ENCODE data around the gene PAXIP1. TPM values are rescaled to one million over a fixed set of nuclear protein-coding genes. Genes with fewer than 3 reads are reported as not detected.
"Not testable (repeated sequence)": the region's sequence is repeated elsewhere in the genome, so short reads cannot be mapped to it uniquely, and the experiment has no call there.

PAXIP1 gene
- polyA plus RNA-seq, 1 experiment = 6.3 TPM

DNA sequence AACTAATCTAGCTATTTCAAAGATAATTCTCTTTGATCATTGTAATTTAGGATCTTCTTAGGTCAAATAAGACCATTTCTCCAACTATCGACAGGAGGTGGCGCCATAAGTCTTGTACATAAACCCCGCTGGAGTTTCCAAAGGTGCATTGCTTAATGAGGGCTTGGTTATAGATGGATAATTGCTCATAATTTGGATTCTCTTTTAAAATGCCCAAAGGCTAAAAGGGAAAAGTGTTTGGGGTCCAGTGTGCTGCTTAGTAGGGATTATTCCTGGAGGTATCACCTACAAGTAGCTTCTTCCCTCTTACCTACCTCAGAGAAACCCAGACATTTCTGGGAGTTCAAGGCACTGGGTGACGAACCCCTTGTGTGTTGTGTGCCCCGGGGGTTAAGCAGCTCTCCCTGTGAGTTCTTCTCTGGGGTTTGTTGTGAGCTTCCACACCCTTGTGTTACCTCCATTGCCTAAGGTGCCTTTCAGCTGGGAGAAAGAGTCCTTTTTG is 75.2 kb downstream of the PAXIP1 start:
- H3K27ac ChIP-seq (ENCODE audit: low read depth, low read length) = peak overlapping the region; percentile 47
- POLR2A ChIA-PET = interaction anchor here (1.0 kb wide), 1 partner anchor 76 kb away, joined by 3 read pairs; the partner anchor contains the start of gene PAXIP1
- H3K27me3 ChIP-seq (ENCODE audit: control insufficient read depth, insufficient read depth, low read length) = no peaks in the 10 kb centered on the region
- TF ChIP-seq, protein P1, sequence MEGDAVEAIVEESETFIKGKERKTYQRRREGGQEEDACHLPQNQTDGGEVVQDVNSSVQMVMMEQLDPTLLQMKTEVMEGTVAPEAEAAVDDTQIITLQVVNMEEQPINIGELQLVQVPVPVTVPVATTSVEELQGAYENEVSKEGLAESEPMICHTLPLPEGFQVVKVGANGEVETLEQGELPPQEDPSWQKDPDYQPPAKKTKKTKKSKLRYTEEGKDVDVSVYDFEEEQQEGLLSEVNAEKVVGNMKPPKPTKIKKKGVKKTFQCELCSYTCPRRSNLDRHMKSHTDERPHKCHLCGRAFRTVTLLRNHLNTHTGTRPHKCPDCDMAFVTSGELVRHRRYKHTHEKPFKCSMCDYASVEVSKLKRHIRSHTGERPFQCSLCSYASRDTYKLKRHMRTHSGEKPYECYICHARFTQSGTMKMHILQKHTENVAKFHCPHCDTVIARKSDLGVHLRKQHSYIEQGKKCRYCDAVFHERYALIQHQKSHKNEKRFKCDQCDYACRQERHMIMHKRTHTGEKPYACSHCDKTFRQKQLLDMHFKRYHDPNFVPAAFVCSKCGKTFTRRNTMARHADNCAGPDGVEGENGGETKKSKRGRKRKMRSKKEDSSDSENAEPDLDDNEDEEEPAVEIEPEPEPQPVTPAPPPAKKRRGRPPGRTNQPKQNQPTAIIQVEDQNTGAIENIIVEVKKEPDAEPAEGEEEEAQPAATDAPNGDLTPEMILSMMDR (IDR thresholded peaks at IDR 0.05; ENCODE audit: low read depth, low read length) = peak; percentile 71
- CTCF ChIA-PET = interaction anchor here (0.6 to 3.4 kb wide), 68 partner anchors 8 to 1888 kb away, joined by 3 to 98 read pairs (median 6); partner anchors contain the start of gene PAXIP1
- no peaks in the 10 kb centered on the region for H3K9me3 ChIP-seq (ENCODE audit: control insufficient read depth, insufficient read depth, low read length)
- peak overlapping the region; percentile 73 for H3K4me3 ChIP-seq (ENCODE audit: low read depth, low read length)
- DNase-seq (ENCODE audit: low read depth, low spot score) = peak; percentile 76

DNA sequence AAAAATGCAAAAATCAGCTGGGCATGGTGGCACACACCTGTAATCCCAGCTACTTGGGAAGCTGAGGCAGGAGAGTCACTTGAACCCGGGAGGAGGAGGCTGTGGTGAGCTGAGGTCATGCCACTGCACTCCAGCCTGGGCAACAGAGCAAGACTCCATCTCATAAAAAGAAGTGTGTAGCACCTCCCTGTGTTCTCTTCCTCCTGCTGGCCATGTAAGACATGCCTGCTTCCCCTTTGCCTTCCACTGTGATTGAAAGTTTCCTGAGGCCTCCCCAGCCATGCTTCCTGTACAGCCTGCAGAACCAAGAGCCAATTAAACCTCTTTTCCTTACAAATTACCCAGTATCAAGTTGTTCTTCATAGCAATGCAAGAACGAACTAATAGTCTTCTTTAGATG is 80.5 kb downstream of the PAXIP1 start:
- CTCF ChIA-PET = interaction anchor here (2.4 to 3.0 kb wide), 2 partner anchors 9 to 423 kb away, joined by 15 to 18 read pairs; no protein-coding TSS in a partner anchor
- H3K4me3 ChIP-seq (ENCODE audit: low read depth, low read length); H3K27me3 ChIP-seq (ENCODE audit: control insufficient read depth, insufficient read depth, low read length); H3K9me3 ChIP-seq (ENCODE audit: control insufficient read depth, insufficient read depth, low read length); H3K27ac ChIP-seq (ENCODE audit: low read depth, low read length); DNase-seq (ENCODE audit: low read depth, low spot score); POLR2A ChIA-PET: not testable (repeated sequence)

DNA sequence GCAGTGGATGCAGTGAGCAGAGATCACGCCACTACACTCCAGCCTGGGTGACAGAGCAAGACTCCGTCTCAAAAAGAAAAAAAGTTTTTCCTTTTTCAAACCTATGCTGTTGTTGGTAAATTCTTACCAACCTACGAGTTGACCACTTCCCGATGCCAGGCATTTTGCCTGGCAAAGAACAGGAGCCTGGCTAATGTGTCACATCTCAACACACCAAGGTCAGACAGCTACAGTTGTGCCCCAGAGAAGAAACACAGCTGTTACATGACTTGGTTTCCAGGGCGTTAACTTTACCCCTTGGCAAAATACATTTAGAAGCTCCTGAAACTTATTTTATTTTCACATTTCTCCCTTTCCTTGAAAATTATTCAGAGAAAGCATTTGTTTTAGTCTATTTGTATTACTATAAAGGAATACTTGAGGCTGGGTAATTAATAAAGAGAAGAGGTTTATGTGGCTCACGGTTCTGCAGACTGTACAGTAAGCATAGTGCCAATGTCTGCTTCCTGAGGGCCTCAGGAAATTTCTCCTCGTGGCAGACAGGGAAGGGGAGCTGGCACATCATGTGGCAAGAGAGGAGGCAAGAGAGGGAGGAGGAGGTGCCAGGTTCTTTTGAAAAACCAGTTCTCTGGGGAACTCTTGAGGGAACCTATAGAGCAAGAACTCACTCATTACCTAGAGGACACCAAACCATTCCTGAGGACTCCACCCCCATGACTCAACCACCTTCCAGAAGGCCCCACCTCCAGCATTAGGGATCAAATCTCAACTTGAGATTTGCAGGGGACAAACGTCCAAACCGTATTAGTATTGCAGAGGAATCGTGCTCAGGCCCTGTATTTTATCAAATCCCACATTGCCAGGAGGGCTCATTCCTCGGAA is 83.3 kb downstream of the PAXIP1 start:
- H3K27ac ChIP-seq (ENCODE audit: low read depth, low read length) = no peak overlapping the region

DNA sequence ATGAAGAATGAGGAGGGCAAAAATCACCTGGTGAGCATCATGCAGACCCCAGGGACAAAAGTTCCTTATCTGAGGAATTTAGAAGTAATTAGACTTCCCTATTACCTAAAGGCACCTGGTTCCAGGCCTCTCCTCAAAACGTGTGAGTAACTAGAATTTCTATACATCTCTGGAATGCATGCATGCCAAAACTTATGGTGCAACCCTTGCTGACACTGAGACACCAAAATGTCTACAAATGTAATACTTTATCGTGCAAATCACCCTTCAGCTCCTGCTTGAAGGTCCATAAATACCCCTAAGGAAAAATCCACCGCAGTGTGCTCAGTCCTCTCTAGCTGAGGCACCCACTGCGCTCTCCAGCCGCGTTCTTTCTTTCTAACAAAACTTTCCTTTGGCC is 84.2 kb downstream of the PAXIP1 start:
- no peak overlapping the region for H3K4me3 ChIP-seq (ENCODE audit: low read depth, low read length)
- no peak for DNase-seq (ENCODE audit: low read depth, low spot score)
- POLR2A ChIA-PET = no interaction called here
- H3K27me3 ChIP-seq (ENCODE audit: control insufficient read depth, insufficient read depth, low read length) = peaks cover 3% of the 10 kb centered on the region
- no peaks in the 10 kb centered on the region; the same call in 1 of the 2 replicates for H3K9me3 ChIP-seq (ENCODE audit: control insufficient read depth, insufficient read depth, low read length)
- H3K27ac ChIP-seq (ENCODE audit: low read depth, low read length) = no peak overlapping the region
- TF ChIP-seq, protein P1 (IDR thresholded peaks at IDR 0.05; ENCODE audit: low read depth, low read length) = no peak
- CTCF ChIA-PET = interaction anchor here (0.7 to 1.1 kb wide), 2 partner anchors 9 kb away, joined by 3 to 7 read pairs; no protein-coding TSS in a partner anchor

More for the DNA sequence above, 83.3 kb downstream of the PAXIP1 start:
- ChIA-PET CTCF (interaction anchor here (0.8 to 1.1 kb wide), 2 partner anchors 8 to 426 kb away, joined by 5 to 7 read pairs; no protein-coding TSS in a partner anchor), POLR2A (no interaction called here)
- TF ChIP-seq, protein P1 (IDR thresholded peaks at IDR 0.05; ENCODE audit: low read depth, low read length) = no peak
- DNase-seq (ENCODE audit: low read depth, low spot score) = no peak
- Histone ChIP-seq H3K4me3 (ENCODE audit: low read depth, low read length) (no peak overlapping the region), H3K9me3 (ENCODE audit: control insufficient read depth, insufficient read depth, low read length) (no peaks in the 10 kb centered on the region; the same call in 1 of the 2 replicates), H3K27me3 (ENCODE audit: control insufficient read depth, insufficient read depth, low read length) (peaks cover 3% of the 10 kb centered on the region)

DNA sequence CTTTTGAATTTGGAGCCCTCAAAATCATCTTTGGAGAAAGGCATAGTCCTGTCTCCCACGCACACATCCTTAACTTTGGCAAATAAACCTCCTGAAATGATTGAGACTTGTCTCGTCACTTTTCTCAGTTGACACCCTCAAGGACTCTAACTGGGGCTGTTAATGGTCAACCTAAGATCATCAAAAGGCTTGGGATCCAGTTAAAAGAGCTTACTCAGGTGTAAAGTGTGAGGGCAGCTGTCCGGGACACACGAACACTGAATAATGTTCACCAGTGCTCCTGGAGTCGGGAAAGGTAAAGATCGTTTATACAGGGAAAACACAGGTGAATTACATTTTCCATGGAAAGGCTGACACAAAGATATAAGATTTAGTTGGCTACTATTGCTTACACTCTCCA is 84.7 kb downstream of the PAXIP1 start:
- no peaks in the 10 kb centered on the region; the same call in 1 of the 2 replicates for H3K9me3 ChIP-seq (ENCODE audit: control insufficient read depth, insufficient read depth, low read length)
- TF ChIP-seq, protein P1 (IDR thresholded peaks at IDR 0.05; ENCODE audit: low read depth, low read length) = no peak
- H3K4me3 ChIP-seq (ENCODE audit: low read depth, low read length) = no peak overlapping the region
- ChIA-PET CTCF (interaction anchor here (0.7 kb wide), 1 partner anchor 10 kb away, joined by 3 read pairs; no protein-coding TSS in a partner anchor), POLR2A (no interaction called here)
- H3K27ac ChIP-seq (ENCODE audit: low read depth, low read length) = no peak overlapping the region
- H3K27me3 ChIP-seq (ENCODE audit: control insufficient read depth, insufficient read depth, low read length) = peaks cover 3% of the 10 kb centered on the region
- DNase-seq (ENCODE audit: low read depth, low spot score) = no peak

All from AG04450 (cell line).